ENCODE measurements around the gene RAB40AL.

- no peak for TF ChIP-seq CTCF (IDR thresholded peaks at IDR 0.05)
- no peak for TF ChIP-seq EP300 (IDR thresholded peaks at IDR 0.05)
- TF ChIP-seq POLR2A (IDR thresholded peaks at IDR 0.05): no peak
- no peak for TF ChIP-seq POLR2AphosphoS5 (IDR thresholded peaks at IDR 0.05)
These were observed 46.1 kb downstream of the RAB40AL start for GRCh38 chrX:102983205-102983604.
